ENCODE data around the gene MPV17. TPM values are rescaled to one million over a fixed set of nuclear protein-coding genes. Genes with fewer than 3 reads are reported as not detected.
A peak's percentile ranks its signal among the peaks of the same experiment; 100 is the strongest.

MPV17 gene
- total and polyA plus RNA-seq, 9 of the 15 experiments (the other 6 are each of a cell fraction or from before 2014, with no cell fraction given), result 54.7 to 140 (median 70.2) TPM

DNA sequence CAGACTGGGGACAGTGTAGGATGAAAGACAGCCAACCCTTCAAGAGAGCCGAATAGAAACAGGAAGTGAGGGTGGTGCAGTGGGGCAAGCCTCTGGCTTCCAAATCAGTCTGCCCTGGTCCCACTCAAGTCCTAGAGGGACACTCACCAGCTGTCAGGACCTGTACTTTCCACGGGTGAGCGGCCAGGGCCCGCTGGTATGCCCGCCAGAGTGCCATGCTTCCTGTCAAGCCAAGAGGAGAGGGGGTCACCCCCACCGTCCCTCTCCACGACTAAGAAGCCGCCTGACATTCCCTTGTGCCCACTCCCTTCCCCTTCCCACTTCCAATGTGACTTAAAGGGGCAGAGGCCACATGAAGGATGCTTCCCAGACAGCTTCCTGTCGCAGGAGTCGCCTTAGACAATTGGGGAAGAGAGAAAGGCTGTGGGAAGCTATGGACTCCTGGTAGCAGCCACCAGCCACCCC is 564 bp downstream of the MPV17 start (continued):
- TF ChIP-seq ETV6 (IDR thresholded peaks at IDR 0.05; ENCODE audit: borderline replicate concordance in 1 of 2, low read depth in 2 of 2, low read length in 1 of 2), result no peak
- no peak for TF ChIP-seq ETV6 (CRISPR knock-in tag; IDR thresholded peaks at IDR 0.05; ENCODE audit: borderline replicate concordance)
- no peak for TF ChIP-seq C11orf30 (IDR thresholded peaks at IDR 0.05; ENCODE audit: low read depth)
- TF ChIP-seq ZNF431 (CRISPR knock-in tag; IDR thresholded peaks at IDR 0.05), result no peak
- TF ChIP-seq XRCC5 (IDR thresholded peaks at IDR 0.05; ENCODE audit: low read depth, low read length), result 0 out of 2 replicates have a peak, but pooled peaks have one; percentile 24
- TF ChIP-seq SMC3 (conservative IDR thresholded peaks at IDR 0.05; ENCODE audit: insufficient read depth, low read depth, low read length), result no peak
- no peak for TF ChIP-seq ELF1 (tag; IDR thresholded peaks at IDR 0.05)
- TF ChIP-seq, protein P1, sequence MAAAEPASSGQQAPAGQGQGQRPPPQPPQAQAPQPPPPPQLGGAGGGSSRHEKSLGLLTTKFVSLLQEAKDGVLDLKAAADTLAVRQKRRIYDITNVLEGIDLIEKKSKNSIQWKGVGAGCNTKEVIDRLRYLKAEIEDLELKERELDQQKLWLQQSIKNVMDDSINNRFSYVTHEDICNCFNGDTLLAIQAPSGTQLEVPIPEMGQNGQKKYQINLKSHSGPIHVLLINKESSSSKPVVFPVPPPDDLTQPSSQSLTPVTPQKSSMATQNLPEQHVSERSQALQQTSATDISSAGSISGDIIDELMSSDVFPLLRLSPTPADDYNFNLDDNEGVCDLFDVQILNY (CRISPR knock-in tag; IDR thresholded peaks at IDR 0.05), result peak; percentile 73; the same call in 1 of the 2 replicates
- TF ChIP-seq POLR2B (IDR thresholded peaks at IDR 0.05; ENCODE audit: low read depth, partially characterized antibody), result no peak
- no peak for TF ChIP-seq JUNB (CRISPR knock-in tag; conservative IDR thresholded peaks at IDR 0.05)
- TF ChIP-seq KAT2B (IDR thresholded peaks at IDR 0.05; ENCODE audit: low read depth, low read length), result no peak
- TF ChIP-seq ARHGAP35 (IDR thresholded peaks at IDR 0.05; ENCODE audit: partially characterized antibody), result no peak
- TF ChIP-seq BRCA1 (IDR thresholded peaks at IDR 0.05), result no peak
- no peak for TF ChIP-seq BRCA1 (CRISPR knock-in tag; IDR thresholded peaks at IDR 0.05)
- TF ChIP-seq ZNF57 (CRISPR knock-in tag; IDR thresholded peaks at IDR 0.05), result no peak
- no peak for TF ChIP-seq KHSRP (IDR thresholded peaks at IDR 0.05)
- no peak for TF ChIP-seq IFI16 (CRISPR knock-in tag; IDR thresholded peaks at IDR 0.05)
- TF ChIP-seq MAFG (tag; conservative IDR thresholded peaks at IDR 0.05), result no peak
- TF ChIP-seq ZFP36 (IDR thresholded peaks at IDR 0.05; ENCODE audit: low read depth, low read length, partially characterized antibody), result no peak
- no peak for TF ChIP-seq ZNF143 (CRISPR knock-in tag; IDR thresholded peaks at IDR 0.05)
- TF ChIP-seq, protein P2, sequence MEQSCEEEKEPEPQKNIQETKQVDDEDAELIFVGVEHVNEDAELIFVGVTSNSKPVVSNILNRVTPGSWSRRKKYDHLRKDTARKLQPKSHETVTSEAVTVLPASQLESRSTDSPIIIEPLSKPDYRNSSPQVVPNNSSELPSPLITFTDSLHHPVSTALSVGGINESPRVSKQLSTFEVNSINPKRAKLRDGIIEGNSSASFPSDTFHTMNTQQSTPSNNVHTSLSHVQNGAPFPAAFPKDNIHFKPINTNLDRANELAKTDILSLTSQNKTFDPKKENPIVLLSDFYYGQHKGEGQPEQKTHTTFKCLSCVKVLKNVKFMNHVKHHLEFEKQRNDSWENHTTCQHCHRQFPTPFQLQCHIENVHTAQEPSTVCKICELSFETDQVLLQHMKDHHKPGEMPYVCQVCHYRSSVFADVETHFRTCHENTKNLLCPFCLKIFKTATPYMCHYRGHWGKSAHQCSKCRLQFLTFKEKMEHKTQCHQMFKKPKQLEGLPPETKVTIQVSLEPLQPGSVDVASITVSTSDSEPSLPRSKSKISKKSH (CRISPR knock-in tag; IDR thresholded peaks at IDR 0.05), result no peak
- no peak for TF ChIP-seq PHB (CRISPR knock-in tag; IDR thresholded peaks at IDR 0.05)
- TF ChIP-seq, protein P3, sequence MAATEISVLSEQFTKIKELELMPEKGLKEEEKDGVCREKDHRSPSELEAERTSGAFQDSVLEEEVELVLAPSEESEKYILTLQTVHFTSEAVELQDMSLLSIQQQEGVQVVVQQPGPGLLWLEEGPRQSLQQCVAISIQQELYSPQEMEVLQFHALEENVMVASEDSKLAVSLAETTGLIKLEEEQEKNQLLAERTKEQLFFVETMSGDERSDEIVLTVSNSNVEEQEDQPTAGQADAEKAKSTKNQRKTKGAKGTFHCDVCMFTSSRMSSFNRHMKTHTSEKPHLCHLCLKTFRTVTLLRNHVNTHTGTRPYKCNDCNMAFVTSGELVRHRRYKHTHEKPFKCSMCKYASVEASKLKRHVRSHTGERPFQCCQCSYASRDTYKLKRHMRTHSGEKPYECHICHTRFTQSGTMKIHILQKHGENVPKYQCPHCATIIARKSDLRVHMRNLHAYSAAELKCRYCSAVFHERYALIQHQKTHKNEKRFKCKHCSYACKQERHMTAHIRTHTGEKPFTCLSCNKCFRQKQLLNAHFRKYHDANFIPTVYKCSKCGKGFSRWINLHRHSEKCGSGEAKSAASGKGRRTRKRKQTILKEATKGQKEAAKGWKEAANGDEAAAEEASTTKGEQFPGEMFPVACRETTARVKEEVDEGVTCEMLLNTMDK (IDR thresholded peaks at IDR 0.05; ENCODE audit: borderline replicate concordance, insufficient read depth, low read depth, low read length, poor library complexity, severe bottlenecking), result no peak

Data from K562 (cell line).